Prostate gland (tissue), 2 donors: ENCODE data around the gene TLR8. TPM values are rescaled to one million over a fixed set of nuclear protein-coding genes. Genes with fewer than 3 reads are reported as not detected.

ENCODE experiments used
- DNase-seq: peaks from one replicate; pipeline ENCODE4 v3.0.0-alpha.2; 2019; ENCODE audit warnings: low spot score
- H3K27ac ChIP-seq, 2 donors: fragments of 200-600 bp; sonication (generic); 2 replicates each; pipeline ENCODE4 v1.5.1; 2017 to 2019
- H3K27me3 ChIP-seq: fragments of 200-600 bp; sonication (generic); replicated peaks from 2 replicates; pipeline ENCODE4 v1.5.1; 2019; ENCODE audit not compliant: insufficient read depth
- H3K36me3 ChIP-seq, 2 donors: fragments of 200-600 bp; sonication (generic); 1 replicate in 1 of 2; 2 replicates in 1 of 2; pipeline versions ENCODE4 v1.5.1 to v1.8.1; 2017 to 2019
- H3K4me1 ChIP-seq: fragments of 200-600 bp; sonication (generic); replicated peaks from 2 replicates; pipeline ENCODE4 v1.5.1; 2019
- H3K4me3 ChIP-seq, 2 donors: fragments of 200-600 bp; sonication (generic); 2 replicates each; pipeline ENCODE4 v1.5.1; 2017 to 2019
- H3K9me3 ChIP-seq: fragments of 200-600 bp; sonication (generic); 2 replicates; pipeline ENCODE4 v1.5.1; 2017
- CTCF ChIP-seq, 4 experiments: fragments of 200-600 bp in 2 of 4; fragments of 450-650 bp in 2 of 4; sonication (generic) in 2 of 4; IDR thresholded peaks; 1 replicate in 3 of 4; 2 replicates in 1 of 4; pipeline ENCODE4 v1.5.1; 2016 to 2019; ENCODE audit warnings: antibody characterized with exemption in 4 of 4, mild to moderate bottlenecking in 2 of 4, moderate library complexity in 2 of 4
- POLR2A ChIP-seq: fragments of 450-650 bp; IDR thresholded peaks from one replicate; pipeline ENCODE4 v1.6.1; 2016; ENCODE audit warnings: antibody characterized with exemption, mild to moderate bottlenecking
- POLR2AphosphoS5 ChIP-seq: sonication (generic); formaldehyde crosslinking; IDR thresholded peaks from one replicate; pipeline ENCODE4 v1.6.1; 2017; ENCODE audit warnings: antibody characterized with exemption
- WGBS: methylation state at CpG from one replicate; pipeline ENCODE4 v1.1.5; 2018; 5-methylcytosine and 5-hydroxymethylcytosine counted together
- intact Hi-C: fragments of 100-400 bp; cut with DNase I; formaldehyde crosslinking; loops from one replicate; pipeline ENCODE4 v1.14.2; 2022
- total RNA-seq, 2 donors: library from RNA; depleted of rRNA; stranded (reverse); fragments of >200 nt; gene quantifications; one replicate each; pipeline ENCODE4 v1.1.0, GENCODE V29; 2016

TLR8 gene
- total RNA-seq, 2 donors from 2014 or later, result 0.18 to 0.57 TPM

GRCh38 chrX:12965131-12965940, 58.9 kb downstream of the TLR8 start:
- Histone ChIP-seq H3K9me3 (no peaks in the 10 kb centered on the region), H3K27ac (no peak overlapping the region), H3K4me3 (no peak overlapping the region), H3K27me3 (no peaks in the 10 kb centered on the region), H3K36me3 (no peaks in the 10 kb centered on the region), H3K4me1 (no peaks in the 10 kb centered on the region)
- 71% methylated on average over 6 of the region's 6 CpGs for WGBS
- intact Hi-C loops, result no loop called here
- TF ChIP-seq POLR2AphosphoS5 (no peak), POLR2A (no peak), CTCF (IDR thresholded peaks at IDR 0.05) (no peak)
- DNase-seq, result no peak

DNA sequence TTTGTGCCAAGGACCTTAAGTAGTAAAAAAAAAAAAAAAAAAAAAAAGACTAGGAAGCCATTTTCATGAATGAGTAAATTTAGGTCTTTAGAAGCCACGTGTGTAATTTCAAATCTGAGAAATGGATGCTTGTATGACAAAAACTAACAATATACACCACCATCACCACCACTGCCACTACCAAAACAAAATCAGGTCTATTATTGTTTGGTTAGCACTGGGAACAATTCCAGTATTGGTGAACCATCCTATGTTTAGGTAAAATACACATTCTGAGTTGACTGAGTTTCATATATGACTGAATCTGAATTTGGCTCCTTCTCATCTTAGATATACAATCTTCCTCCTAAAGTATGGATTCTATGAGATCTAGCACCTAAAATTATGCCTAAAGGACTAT, 59.7 kb downstream of the TLR8 start:
- Histone ChIP-seq H3K4me3 (no peak overlapping the region), H3K36me3 (no peaks in the 10 kb centered on the region), H3K9me3 (no peaks in the 10 kb centered on the region), H3K4me1 (no peaks in the 10 kb centered on the region), H3K27me3 (no peaks in the 10 kb centered on the region), H3K27ac (no peak overlapping the region)
- DNase-seq, result no peak
- intact Hi-C loops, result no loop called here
- no peak for TF ChIP-seq POLR2AphosphoS5
- no peak for TF ChIP-seq POLR2A
- TF ChIP-seq CTCF (IDR thresholded peaks at IDR 0.05), result no peak
- 50% methylated on average over 1 of the region's 1 CpG for WGBS

DNA sequence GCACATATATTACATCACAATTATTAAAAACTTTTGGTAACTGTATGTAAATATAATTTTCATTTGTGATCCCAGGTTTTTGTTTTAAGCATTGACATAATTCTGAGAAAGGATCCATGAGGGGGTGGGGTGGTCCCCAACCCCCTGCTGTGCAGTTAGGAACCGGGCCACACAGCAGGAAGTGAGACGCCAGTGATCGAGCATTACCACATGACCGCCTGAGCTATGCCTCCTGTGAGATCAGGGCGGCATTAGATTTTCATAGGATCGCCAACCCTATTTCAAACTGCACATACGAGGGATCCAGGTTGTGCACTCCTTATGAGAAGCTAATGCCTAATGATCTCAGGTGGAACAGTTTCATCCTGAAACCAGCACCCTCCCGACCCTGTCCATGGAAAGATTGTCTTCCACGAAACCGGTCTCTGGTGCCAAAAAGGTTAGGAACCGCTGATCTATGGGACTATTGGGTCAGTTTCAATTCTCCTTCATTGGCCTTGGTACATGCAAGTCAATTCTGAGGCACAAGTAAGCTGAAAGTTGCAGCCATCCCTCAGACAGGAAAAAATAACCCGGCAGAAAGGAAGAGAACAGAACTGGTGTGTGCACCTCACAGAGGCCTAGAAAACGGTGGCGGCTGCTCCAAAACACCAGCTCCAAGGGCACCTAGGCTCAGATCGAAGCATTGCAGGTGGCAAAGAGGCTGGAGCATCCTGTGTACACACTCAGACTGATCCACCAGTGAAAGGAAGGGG, 61.5 kb downstream of the TLR8 start:
- intact Hi-C loops, result no loop called here
- Histone ChIP-seq H3K27me3 (no peaks in the 10 kb centered on the region), H3K4me3 (no peak overlapping the region), H3K4me1 (no peaks in the 10 kb centered on the region), H3K27ac (no peak overlapping the region), H3K36me3 (no peaks in the 10 kb centered on the region), H3K9me3 (no peaks in the 10 kb centered on the region)
- DNase-seq, result no peak
- TF ChIP-seq POLR2AphosphoS5, result no peak
- TF ChIP-seq POLR2A, result no peak
- TF ChIP-seq CTCF (IDR thresholded peaks at IDR 0.05), result no peak
- 86% methylated on average over 11 of the region's 15 CpGs for WGBS

DNA sequence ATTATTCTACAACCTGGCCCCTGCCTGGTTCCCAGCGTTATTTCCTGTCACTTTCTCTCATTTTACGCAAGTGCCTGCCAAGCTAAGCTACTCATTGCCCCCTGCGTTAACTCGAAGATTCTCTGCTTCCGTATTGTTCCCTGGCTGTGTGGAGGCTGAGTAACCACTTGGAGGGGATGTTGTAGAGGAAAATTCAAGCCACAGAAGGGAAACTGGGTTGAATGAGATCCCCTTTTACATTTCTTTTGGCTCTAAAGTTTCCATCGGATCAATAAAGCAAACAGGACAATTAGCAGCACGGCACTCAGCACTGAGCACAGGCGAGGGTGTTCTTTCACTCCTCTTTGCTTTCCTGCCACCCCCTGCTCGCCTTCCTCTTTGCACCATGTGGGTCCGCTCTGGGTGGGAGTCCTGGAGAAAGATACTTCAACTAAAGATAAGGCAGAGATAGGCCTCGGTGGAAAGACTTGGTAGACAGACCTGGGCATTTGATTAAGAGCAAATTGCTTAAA, 64.3 kb downstream of the TLR8 start:
- no peaks in the 10 kb centered on the region for H3K4me1 ChIP-seq
- intact Hi-C loops, result loop anchor here (2.0 to 5.0 kb wide), 2 partner anchors 122 to 516 kb away; no protein-coding TSS in a partner anchor
- no peaks in the 10 kb centered on the region for H3K9me3 ChIP-seq
- TF ChIP-seq CTCF (IDR thresholded peaks at IDR 0.05) (peak in 2 of 4 experiments; percentile 34 to 45), POLR2A (no peak), POLR2AphosphoS5 (peak; percentile 7)
- H3K36me3 ChIP-seq, result no peaks in the 10 kb centered on the region
- H3K4me3 ChIP-seq, result no peak overlapping the region
- H3K27me3 ChIP-seq, result no peaks in the 10 kb centered on the region
- peak overlapping the region; percentile 8 to 30 for H3K27ac ChIP-seq
- DNase-seq, result no peak
- 37% methylated on average over 11 of the region's 11 CpGs for WGBS
